Measurements from ENCODE around the gene SNX10. TPM values are rescaled to one million over a fixed set of nuclear protein-coding genes. Genes with fewer than 3 reads are reported as not detected.

Gene SNX10
- total and polyA plus RNA-seq, 2 of the 8 experiments (the other 6 are each of a cell fraction or from before 2014, with no cell fraction given): 4.4 to 9.6 TPM

DNA sequence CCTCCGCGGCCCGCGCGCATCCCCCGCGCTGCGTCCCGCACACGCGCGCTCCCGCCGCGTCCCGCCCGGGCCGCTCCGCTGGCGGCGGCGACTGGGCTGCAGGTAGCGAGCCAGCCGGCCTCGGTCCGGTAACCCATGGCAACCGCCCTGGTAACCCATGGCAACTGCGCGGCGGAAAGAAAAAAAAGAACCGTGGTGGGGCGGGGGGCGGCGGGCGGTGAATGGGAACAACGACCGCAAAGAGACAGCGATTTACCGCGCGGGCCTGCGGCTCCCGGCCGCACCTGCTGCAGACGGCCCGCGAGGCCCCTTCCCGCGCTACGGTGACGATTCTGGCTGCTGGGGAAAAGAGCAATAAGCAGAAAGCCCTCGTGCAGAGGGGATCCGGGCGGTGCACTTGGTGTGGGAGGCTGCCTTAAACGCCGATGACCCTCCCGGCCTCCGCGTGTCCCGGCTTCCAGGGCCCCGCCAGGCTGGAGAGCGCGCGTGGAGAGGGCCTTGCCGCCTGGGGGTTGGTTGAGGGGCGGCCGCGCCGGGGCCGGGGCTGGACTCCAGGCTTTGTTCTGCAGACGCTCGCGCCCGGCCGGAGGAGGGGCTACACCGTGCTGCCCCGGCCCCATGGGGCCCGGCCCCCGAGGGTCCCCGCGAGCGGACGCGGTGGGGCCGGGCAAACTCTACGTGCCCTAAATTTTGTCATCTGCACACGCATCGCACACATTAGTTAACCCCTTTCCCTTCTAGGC is 84.7 kb downstream of the SNX10 start:
- ChIA-PET POLR2A (ENCODE audit: partially characterized antibody) (interaction anchor here (0.6 to 2.6 kb wide), 3 partner anchors 22 to 425 kb away, joined by 3 to 13 read pairs (median 4); no protein-coding TSS in a partner anchor), CTCF (ENCODE audit: partially characterized antibody) (interaction anchor here (0.9 to 3.1 kb wide), 21 partner anchors 11 to 293 kb away, joined by 3 to 38 read pairs (median 5); no protein-coding TSS in a partner anchor)
- Histone ChIP-seq H2BK120ac (replicated peaks; ENCODE audit: low read depth, low read length) (no peak overlapping the region), H2AFZ (ENCODE audit: low read length) (peak overlapping the region; percentile 77; the same call in 1 of the 2 replicates), H3K18ac (ENCODE audit: extremely low read depth, low read length) (peak overlapping the region; percentile 29; the same call in 1 of the 2 replicates), H3K36me3 (ENCODE audit: control insufficient read depth in 2 of 4, insufficient read depth in 4 of 4, low read length in 3 of 4) (no peaks in the 10 kb centered on the region), H2BK12ac (ENCODE audit: low read depth, low read length) (no peak overlapping the region; the same call in 1 of the 2 replicates), H3K56ac (replicated peaks; ENCODE audit: insufficient read length, low read depth, low read length) (peak overlapping the region; percentile 48), H3K4me3 (ENCODE audit: extremely low read depth in 1 of 4, insufficient read depth in 2 of 4, low read depth in 3 of 4, low read length in 4 of 4) (peak overlapping the region; percentile 44 to 89 (median 78)), H3K27me3 (replicated peaks in 1 of 4; ENCODE audit: control insufficient read depth in 3 of 4, extremely low read depth in 1 of 4, insufficient read depth in 3 of 4, low read length in 3 of 4) (no peaks in the 10 kb centered on the region), H3K4me1 (replicated peaks in 1 of 4; ENCODE audit: control insufficient read depth in 3 of 4, insufficient read depth in 4 of 4, low read length in 3 of 4) (peaks cover 0 to 2% (median 0%) of the 10 kb centered on the region in 4 experiments; a peak in 2 of 7 replicates), H3K4me2 (ENCODE audit: insufficient read depth in 1 of 2, low read depth in 2 of 2, low read length in 2 of 2) (peak overlapping the region; percentile 65 to 97), H2BK20ac (ENCODE audit: low read length) (no peak overlapping the region; the same call in 1 of the 2 replicates), H3K9ac (replicated peaks in 1 of 4; ENCODE audit: extremely low read depth in 1 of 4, low read depth in 3 of 4, low read length in 3 of 4) (peak overlapping the region in 3 of 4 experiments; percentile 36 to 67 (median 44); a peak in 5 of 7 replicates), H4K5ac (ENCODE audit: insufficient read length, low read depth, low read length) (peak overlapping the region; percentile 22), H3K79me2 (ENCODE audit: control insufficient read depth in 1 of 2, insufficient read depth in 2 of 2, low read length in 2 of 2) (no peaks in the 10 kb centered on the region), H3K79me1 (ENCODE audit: low read depth, low read length) (no peaks in the 10 kb centered on the region), H4K91ac (replicated peaks; ENCODE audit: insufficient read length, low read length) (peak overlapping the region; percentile 61), H3K23ac (ENCODE audit: insufficient read length) (no peak overlapping the region), H4K20me1 (replicated peaks in 1 of 2; ENCODE audit: control insufficient read depth in 1 of 2, insufficient read depth in 2 of 2, low read length in 2 of 2) (no peaks in the 10 kb centered on the region), H3K4ac (replicated peaks; ENCODE audit: insufficient read length, low read depth, low read length) (peak overlapping the region; percentile 14), H2BK5ac (ENCODE audit: low read depth, low read length) (no peak overlapping the region), H3K23me2 (ENCODE audit: low read depth, low read length) (peaks cover 2% of the 10 kb centered on the region; the same call in 1 of the 2 replicates), H3K27ac (ENCODE audit: low read depth, low read length) (no peak overlapping the region), H4K8ac (ENCODE audit: extremely low read depth, insufficient read depth, low read length) (peak overlapping the region; percentile 84), H2AK5ac (ENCODE audit: low read depth, low read length) (no peak overlapping the region), H2BK15ac (ENCODE audit: low read length) (no peak overlapping the region), H3K9me3 (ENCODE audit: insufficient read depth in 2 of 2, low read depth in 1 of 2, low read length in 1 of 2) (no peaks in the 10 kb centered on the region), H3K14ac (ENCODE audit: insufficient read length) (no peak overlapping the region)
- 2% methylated on average over 31 of the region's 88 CpGs; no CpG with 5 or more reads in 1 of the 2 experiments for WGBS, 2 experiments (ENCODE audit: extremely low coverage in 1 of 2, insufficient coverage in 1 of 2, insufficient read length in 1 of 2, insufficient replicate concordance in 2 of 2, low coverage in 1 of 2, low lambda C conversion rate in 2 of 2, missing lambda C conversion rate in 1 of 2)
- no peak for FAIRE-seq
- DNase-seq (ENCODE audit: low read depth in 1 of 2, low spot score in 2 of 2): peak in 1 of 2 experiments; percentile 95
- TF ChIP-seq EP300 (IDR thresholded peaks at IDR 0.05; ENCODE audit: borderline replicate concordance in 1 of 2, low read depth in 2 of 2, low read length in 2 of 2) (no peak), GTF2F1 (IDR thresholded peaks at IDR 0.05; ENCODE audit: borderline replicate concordance, low read depth, low read length) (no peak), YY1 (IDR thresholded peaks at IDR 0.05; ENCODE audit: low read depth, low read length) (no peak), ASH2L (IDR thresholded peaks at IDR 0.05; ENCODE audit: low read length) (peak; percentile 49), CBX8 (IDR thresholded peaks at IDR 0.05; ENCODE audit: borderline replicate concordance, low read depth, low read length) (no peak), CHD1 (IDR thresholded peaks at IDR 0.05; ENCODE audit: low read depth, low read length) (no peak), SP4 (IDR thresholded peaks at IDR 0.05; ENCODE audit: low read length) (0 out of 2 replicates have a peak, but pooled peaks have one; percentile 42), FOSL1 (IDR thresholded peaks at IDR 0.05; ENCODE audit: insufficient read depth, low read depth, low read length) (no peak), CTBP2 (IDR thresholded peaks at IDR 0.05; ENCODE audit: borderline replicate concordance, insufficient read depth, insufficient read length, low read length) (no peak)
- TF ChIP-seq, protein P1, sequence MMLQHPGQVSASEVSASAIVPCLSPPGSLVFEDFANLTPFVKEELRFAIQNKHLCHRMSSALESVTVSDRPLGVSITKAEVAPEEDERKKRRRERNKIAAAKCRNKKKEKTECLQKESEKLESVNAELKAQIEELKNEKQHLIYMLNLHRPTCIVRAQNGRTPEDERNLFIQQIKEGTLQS (IDR thresholded peaks at IDR 0.05; ENCODE audit: insufficient read depth, low read depth, low read length): no peak

All from H1 (cell line).